Jurkat, Clone E6-1 (cell line): ENCODE measurements around the gene NDUFS8.

ENCODE experiments used
- DNase-seq: peaks from one replicate; pipeline ENCODE4 v3.0.0-alpha.2; 2011; ENCODE audit warnings: low read depth, low spot score
- H3K4me3 ChIP-seq: 2 replicates; pipeline ENCODE4 v1.5.1; 2011; ENCODE audit warnings: mild to moderate bottlenecking, low read length, control low read depth, moderate library complexity

NDUFS8 gene

GRCh38 chr11:68032003-68032402 is 1.5 kb downstream of the NDUFS8 start:
- H3K4me3 ChIP-seq = peak overlapping the region; percentile 96
- no peak for DNase-seq

- no peak overlapping the region for H3K4me3 ChIP-seq
- DNase-seq = no peak
These were observed 2.7 kb downstream of the NDUFS8 start for GRCh38 chr11:68032997-68033707.

GRCh38 chr11:68033708-68034045 is 3.2 kb downstream of the NDUFS8 start:
- no peak for DNase-seq
- no peak overlapping the region for H3K4me3 ChIP-seq

GRCh38 chr11:68035266-68035876 is 4.9 kb downstream of the NDUFS8 start:
- no peak for DNase-seq
- no peak overlapping the region for H3K4me3 ChIP-seq

- no peak for DNase-seq
- no peak overlapping the region for H3K4me3 ChIP-seq
These were observed 5.7 kb downstream of the NDUFS8 start for GRCh38 chr11:68036141-68036716.

- no peak for DNase-seq
- no peak overlapping the region for H3K4me3 ChIP-seq
These were observed 6.3 kb downstream of the NDUFS8 start for GRCh38 chr11:68036717-68037239.

- H3K4me3 ChIP-seq = no peak overlapping the region
- no peak for DNase-seq
These were observed 7.1 kb downstream of the NDUFS8 start for GRCh38 chr11:68037411-68038225.

- H3K4me3 ChIP-seq = no peak overlapping the region
- no peak for DNase-seq
These were observed 7.8 kb downstream of the NDUFS8 start for GRCh38 chr11:68038226-68038717.

- DNase-seq = no peak
- H3K4me3 ChIP-seq = no peak within 1 kb of the TSS
These were observed 8.4 kb downstream of the NDUFS8 start, which contains the start of gene TCIRG1 for GRCh38 chr11:68038718-68039525. Gene TCIRG1 (plus strand): TSS chr11:68039025. CDS start chr11:68041272, 2,247 bp downstream.

- no peak overlapping the region for H3K4me3 ChIP-seq
- no peak for DNase-seq
These were observed 9.1 kb downstream of the NDUFS8 start for GRCh38 chr11:68039526-68040086.

GRCh38 chr11:68040101-68040956 is 9.8 kb downstream of the NDUFS8 start:
- peak overlapping the region; percentile 6 for H3K4me3 ChIP-seq
- DNase-seq = peak; percentile 15

GRCh38 chr11:68040957-68041591 is 10.6 kb downstream of the NDUFS8 start:
- peak overlapping the region; percentile 6; the same call in 1 of the 2 replicates for H3K4me3 ChIP-seq
- DNase-seq = no peak

GRCh38 chr11:68041617-68042218 is 11.2 kb downstream of the NDUFS8 start:
- DNase-seq = no peak
- H3K4me3 ChIP-seq = no peak overlapping the region

- H3K4me3 ChIP-seq = no peak overlapping the region
- DNase-seq = no peak
These were observed 11.9 kb downstream of the NDUFS8 start for GRCh38 chr11:68042219-68043028.

- no peak for DNase-seq
- no peak overlapping the region for H3K4me3 ChIP-seq
These were observed 12.5 kb downstream of the NDUFS8 start for GRCh38 chr11:68043029-68043348.
